IMR-90 (cell line): ENCODE measurements around the gene AKAP6. TPM values are rescaled to one million over a fixed set of nuclear protein-coding genes. Genes with fewer than 3 reads are reported as not detected.

Source experiments
- ATAC-seq: fragments of 200-7000 bp; cut with Tn5 transposase; 2 replicates; pipeline ENCODE4 v1.9.1; 2020; ENCODE audit warnings: low read depth, mild to moderate bottlenecking, moderate library complexity
- BruUV-seq: library from RNA; stranded (reverse); fragments of 400-500 nt; replicated peaks from 2 replicates; lab custom pipeline; 2021; lab: Mats Ljungman, UMichigan
- CTCF ChIA-PET: fragments of 300-600 bp; formaldehyde crosslinking; extraction: SDS; loops from one replicate; lab custom pipeline; 2021; ENCODE audit warnings: antibody characterized with exemption; lab: Yijun Ruan, JAX
- POLR2A ChIA-PET: fragments of 300-600 bp; sonication (Branson Sonifier 250); formaldehyde crosslinking; loops from one replicate; lab custom pipeline; 2022; ENCODE audit warnings: antibody characterized with exemption; ENCODE audit not compliant: unreplicated experiment; lab: Charles Lee
- DNase-seq: peaks from one replicate; pipeline ENCODE4 v3.0.0; 2013
- H2AFZ ChIP-seq: replicated peaks from 2 replicates; pipeline ENCODE3; 2013; ENCODE audit warnings: low read length, mild to moderate bottlenecking; ENCODE audit not compliant: poor library complexity
- H2AK5ac ChIP-seq: 2 replicates; pipeline ENCODE4 v1.6.1; 2013; ENCODE audit warnings: low read depth, low read length, inconsistent platforms
- H2AK9ac ChIP-seq: replicated peaks from 2 replicates; pipeline ENCODE3; 2013; ENCODE audit warnings: mild to moderate bottlenecking, low read depth, low read length, moderate library complexity; ENCODE audit not compliant: poor library complexity
- H2BK120ac ChIP-seq: 2 replicates; pipeline ENCODE4 v1.6.1; 2013; ENCODE audit warnings: low read depth, low read length, inconsistent platforms
- H2BK15ac ChIP-seq: 3 replicates; pipeline ENCODE4 v1.6.1; 2013; ENCODE audit warnings: low read depth, low read length, inconsistent platforms
- H2BK20ac ChIP-seq: 2 replicates; pipeline ENCODE4 v1.6.1; 2013; ENCODE audit warnings: low read depth, mild to moderate bottlenecking, inconsistent platforms, low read length, moderate library complexity
- H2BK5ac ChIP-seq: 2 replicates; pipeline ENCODE4 v1.6.1; 2013; ENCODE audit warnings: mild to moderate bottlenecking, low read depth, low read length, inconsistent platforms; ENCODE audit not compliant: poor library complexity, severe bottlenecking
- H3K14ac ChIP-seq: replicated peaks from 2 replicates; pipeline ENCODE4 v1.6.1; 2013; ENCODE audit warnings: low read depth, low read length, inconsistent platforms
- H3K18ac ChIP-seq: 2 replicates; pipeline ENCODE4 v1.6.1; 2013; ENCODE audit warnings: low read depth, low read length, control low read depth
- H3K23ac ChIP-seq: 2 replicates; pipeline ENCODE4 v1.6.1; 2013; ENCODE audit warnings: low read depth, low read length, inconsistent platforms
- H3K27ac ChIP-seq: 2 replicates; pipeline ENCODE4 v1.5.1; 2013; ENCODE audit warnings: mild to moderate bottlenecking, control low read depth, low read length; ENCODE audit not compliant: insufficient read depth
- H3K27me3 ChIP-seq: 2 replicates; pipeline ENCODE4 v1.6.1; 2013; ENCODE audit warnings: low read length; ENCODE audit not compliant: control insufficient read depth, insufficient read depth
- H3K36me3 ChIP-seq: 2 replicates; pipeline ENCODE4 v1.6.1; 2013; ENCODE audit warnings: low read length, mixed read lengths; ENCODE audit not compliant: control insufficient read depth, insufficient read depth
- H3K4ac ChIP-seq: 2 replicates; pipeline ENCODE4 v1.6.1; 2013; ENCODE audit warnings: low read depth, low read length, inconsistent platforms
- H3K4me1 ChIP-seq: 2 replicates; pipeline ENCODE4 v1.6.1; 2013; ENCODE audit warnings: low read length, mixed read lengths; ENCODE audit not compliant: control insufficient read depth, insufficient read depth
- H3K4me2 ChIP-seq: 2 replicates; pipeline ENCODE4 v1.6.1; 2013; ENCODE audit warnings: low read depth, mild to moderate bottlenecking, control low read depth, low read length, moderate library complexity
- H3K4me3 ChIP-seq: 2 replicates; pipeline ENCODE4 v1.5.1; 2013; ENCODE audit warnings: low read depth, mild to moderate bottlenecking, control low read depth, low read length, moderate library complexity; ENCODE audit not compliant: insufficient read depth
- H3K56ac ChIP-seq: 2 replicates; pipeline ENCODE4 v1.6.1; 2013; ENCODE audit warnings: low read length, inconsistent platforms; ENCODE audit not compliant: insufficient read depth; ENCODE audit errors: extremely low read depth
- H3K79me1 ChIP-seq, 2 experiments: 2 replicates each; pipeline ENCODE4 v1.6.1; 2013; ENCODE audit warnings: low read length in 2 of 2, inconsistent platforms in 1 of 2, low read depth in 1 of 2
- H3K9ac ChIP-seq: 2 replicates; pipeline ENCODE4 v1.6.1; 2013; ENCODE audit warnings: low read depth, low read length, control low read depth
- H3K9me1 ChIP-seq: 2 replicates; pipeline ENCODE4 v1.6.1; 2013; ENCODE audit warnings: low read length, inconsistent platforms; ENCODE audit not compliant: insufficient read depth
- H3K9me3 ChIP-seq: 2 replicates; pipeline ENCODE4 v1.6.1; 2013; ENCODE audit warnings: low read length; ENCODE audit not compliant: control insufficient read depth, insufficient read depth
- H4K20me1 ChIP-seq: 2 replicates; pipeline ENCODE4 v1.6.1; 2013; ENCODE audit warnings: low read length, inconsistent platforms; ENCODE audit not compliant: insufficient read depth
- H4K5ac ChIP-seq: 2 replicates; pipeline ENCODE4 v1.6.1; 2013; ENCODE audit warnings: mild to moderate bottlenecking, low read depth, low read length, control low read depth
- H4K8ac ChIP-seq, 2 experiments: 2 replicates each; pipeline ENCODE4 v1.6.1; 2013; ENCODE audit warnings: low read depth in 2 of 2, low read length in 2 of 2, control low read depth in 1 of 2, inconsistent platforms in 1 of 2
- H4K91ac ChIP-seq: 2 replicates; pipeline ENCODE4 v1.6.1; 2013; ENCODE audit warnings: low read depth, low read length, inconsistent platforms; ENCODE audit not compliant: insufficient read depth
- BHLHE40 ChIP-seq: fragments of 150-350 bp; IDR thresholded peaks from 2 replicates; pipeline ENCODE4 v1.6.1; 2016; ENCODE audit warnings: mild to moderate bottlenecking, low read depth, low read length
- CEBPB ChIP-seq: IDR thresholded peaks from 2 replicates; pipeline ENCODE4 v1.6.1; 2012; ENCODE audit warnings: low read depth, low read length, improper control_type of control experiment
- CHD1 ChIP-seq: IDR thresholded peaks from 2 replicates; pipeline ENCODE4 v1.6.1; 2012; ENCODE audit warnings: low read depth, low read length, improper control_type of control experiment
- ELK1 ChIP-seq: fragments of 150-350 bp; IDR thresholded peaks from 2 replicates; pipeline ENCODE4 v1.6.1; 2016; ENCODE audit warnings: low read depth, mild to moderate bottlenecking, low read length, moderate library complexity, borderline replicate concordance
- FOS ChIP-seq: fragments of 150-350 bp; IDR thresholded peaks from 2 replicates; pipeline ENCODE4 v1.6.1; 2016; ENCODE audit warnings: low read depth, low read length
- MAFK ChIP-seq: IDR thresholded peaks from 2 replicates; pipeline ENCODE4 v1.6.1; 2012; ENCODE audit warnings: low read depth, low read length, improper control_type of control experiment
- MXI1 ChIP-seq: IDR thresholded peaks from 2 replicates; pipeline ENCODE4 v1.6.1; 2012; ENCODE audit warnings: low read depth, mild to moderate bottlenecking, low read length, moderate library complexity, borderline replicate concordance
- NFE2L2 ChIP-seq: fragments of 150-350 bp; IDR thresholded peaks from 2 replicates; pipeline ENCODE4 v1.6.1; 2016; ENCODE audit warnings: low read depth, mild to moderate bottlenecking, low read length
- RFX5 ChIP-seq: IDR thresholded peaks from 2 replicates; pipeline ENCODE4 v1.8.0; 2012; ENCODE audit warnings: low read depth, mild to moderate bottlenecking, low read length, moderate library complexity
- WGBS, 2 experiments: methylation state at CpG; one replicate each; pipeline versions ENCODE4 v1.1.5 to v1.1.7; 2013; ENCODE audit warnings: missing lambda C conversion rate in 2 of 2; ENCODE audit not compliant: insufficient read length in 1 of 2; ENCODE audit errors: extremely low coverage in 2 of 2; 5-methylcytosine and 5-hydroxymethylcytosine counted together
- dilution Hi-C: fragments of 300-500 bp; cut with HindIII; formaldehyde crosslinking; loops from one replicate; pipeline ENCODE4 v1.14.3; 2018; ENCODE audit warnings: low sequenced_read_pairs; ENCODE audit not compliant: unreplicated experiment
- in situ Hi-C: fragments of 300-500 bp; cut with MboI; formaldehyde crosslinking; loops from 3 replicates; pipeline ENCODE4 v1.14.3; 2019; ENCODE audit warnings: low sequenced_read_pairs, inconsistent platforms, mixed read lengths
- intact Hi-C: fragments of 100-400 bp; cut with micrococcal nuclease; formaldehyde crosslinking; loops from 2 replicates; pipeline ENCODE4 v1.10.0; 2022
- polyA plus RNA-seq, 3 experiments: library from polyadenylated mRNA; depleted of rRNA; stranded (reverse); fragments of >200 nt; gene quantifications; 2 replicates each; pipeline ENCODE4 v1.2.3, GENCODE V29; 2012; ENCODE audit warnings: low replicate concordance in 1 of 3
- total RNA-seq: library from RNA; depleted of rRNA; stranded (reverse); fragments of >200 nt; gene quantifications from 2 replicates; pipeline ENCODE4 v1.2.3, GENCODE V29; 2012

The AKAP6 gene
- total and polyA plus RNA-seq, 2 of the 4 experiments (the other 2 are of a cell fraction): 0.22 to 1.6 TPM

GRCh38 chr14:32413967-32414640 lies 85.0 kb downstream of the AKAP6 start:
- no peak overlapping the region for H3K56ac ChIP-seq
- no peak overlapping the region for H2BK5ac ChIP-seq
- no peak overlapping the region for H4K5ac ChIP-seq
- no peaks in the 10 kb centered on the region for H3K79me1 ChIP-seq
- H3K27me3 ChIP-seq: no peaks in the 10 kb centered on the region
- H3K9ac ChIP-seq: no peak overlapping the region
- H3K4me2 ChIP-seq: no peak overlapping the region
- H2BK20ac ChIP-seq: no peak overlapping the region
- no peaks in the 10 kb centered on the region for H3K9me3 ChIP-seq
- intact Hi-C loops: no loop called here
- no peak overlapping the region for H3K27ac ChIP-seq
- BruUV-seq: no TSS peak
- no peak overlapping the region for H3K4ac ChIP-seq
- ATAC-seq (peak; percentile 50), DNase-seq (no peak)
- H3K9me1 ChIP-seq: peaks cover 3% of the 10 kb centered on the region; the same call in 1 of the 2 replicates
- ChIA-PET POLR2A (no interaction called here), CTCF (interaction anchor here (1.0 kb wide), 1 partner anchor 16 kb away, joined by 3 read pairs; no protein-coding TSS in a partner anchor)
- no peak overlapping the region for H4K8ac ChIP-seq
- no peaks in the 10 kb centered on the region for H4K20me1 ChIP-seq
- H3K4me3 ChIP-seq: no peak overlapping the region
- H2AK9ac ChIP-seq: no peak overlapping the region
- H2AFZ ChIP-seq: no peak overlapping the region
- dilution Hi-C loops: no loop called here
- no CpG with 5 or more reads among the region's 4 CpGs for WGBS, 2 experiments
- no peaks in the 10 kb centered on the region for H3K36me3 ChIP-seq
- no peak for TF ChIP-seq MXI1
- TF ChIP-seq NFE2L2: no peak
- TF ChIP-seq CHD1: no peak
- TF ChIP-seq MAFK: no peak
- TF ChIP-seq RFX5: no peak
- no peak for TF ChIP-seq FOS
- TF ChIP-seq CEBPB: no peak
- no peak for TF ChIP-seq BHLHE40
- TF ChIP-seq ELK1: no peak
- peak overlapping the region; percentile 44; the same call in 1 of the 2 replicates for H3K18ac ChIP-seq
- H4K91ac ChIP-seq: no peak overlapping the region
- no peak overlapping the region for H3K14ac ChIP-seq
- in situ Hi-C loops: no loop called here
- no peak overlapping the region for H2BK120ac ChIP-seq
- no peak overlapping the region for H2AK5ac ChIP-seq
- no peak overlapping the region for H2BK15ac ChIP-seq
- H3K23ac ChIP-seq: no peak overlapping the region
- peaks cover 5% of the 10 kb centered on the region for H3K4me1 ChIP-seq
